IPS-18c (cell line): ENCODE data around the gene SLC8A1.

Experiments
- H3K4me3 ChIP-seq: 2 replicates; pipeline ENCODE4 v1.7.0; 2013; ENCODE audit warnings: low read depth, mild to moderate bottlenecking, low read length, moderate library complexity; ENCODE audit not compliant: insufficient read depth
- H3K9me3 ChIP-seq: one replicate; pipeline ENCODE4 v1.6.1; 2013; ENCODE audit warnings: mild to moderate bottlenecking, low read length, moderate library complexity; ENCODE audit not compliant: control insufficient read depth, insufficient read depth

SLC8A1 gene

DNA sequence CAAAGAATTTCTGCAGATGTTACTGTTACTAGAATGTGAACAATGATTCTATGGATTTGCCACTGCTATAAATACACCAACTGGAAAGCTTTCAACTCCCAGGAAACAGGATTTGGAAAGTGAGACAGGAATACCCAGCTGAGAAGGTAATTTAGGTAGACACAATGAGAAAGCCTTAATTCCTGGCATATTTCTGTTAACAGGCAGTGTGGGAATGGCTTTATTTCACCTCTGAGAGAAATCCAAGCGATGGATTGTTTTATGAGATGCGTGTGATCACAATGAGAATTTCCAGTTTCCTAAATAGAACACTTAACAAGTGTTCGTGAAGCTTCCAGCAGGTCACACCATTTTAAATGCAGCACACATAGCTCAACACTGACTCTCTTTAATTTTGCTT, 133.0 kb downstream of the SLC8A1 start:
- Histone ChIP-seq H3K4me3 (no peak overlapping the region), H3K9me3 (no peaks in the 10 kb centered on the region)

GRCh38 chr2:40317761-40318160, 134.1 kb downstream of the SLC8A1 start:
- H3K9me3 ChIP-seq: no peaks in the 10 kb centered on the region
- H3K4me3 ChIP-seq: no peak overlapping the region

- Histone ChIP-seq H3K9me3 (no peaks in the 10 kb centered on the region), H3K4me3 (no peak overlapping the region)
Observed at GRCh38 chr2:40317046-40317445, 134.8 kb downstream of the SLC8A1 start.

DNA sequence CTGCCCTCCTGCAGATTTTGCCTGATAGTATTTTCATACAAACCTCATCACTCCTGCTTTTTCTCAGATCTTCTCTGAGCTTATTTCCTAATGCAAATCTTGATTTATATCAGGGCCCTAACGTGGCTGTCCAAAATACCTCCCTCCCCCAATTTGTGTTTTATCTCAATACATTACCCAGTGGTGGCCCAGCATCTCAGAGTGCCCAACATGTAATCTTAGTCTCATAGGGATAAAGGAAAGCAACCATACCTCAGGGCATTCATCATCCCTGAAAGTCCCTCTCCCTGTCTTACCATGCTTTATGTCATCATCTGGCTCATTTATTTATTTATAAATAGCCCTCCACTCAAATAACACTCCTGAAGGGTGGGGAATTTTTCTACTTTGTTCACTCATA, 135.3 kb downstream of the SLC8A1 start:
- no peak overlapping the region for H3K4me3 ChIP-seq
- no peaks in the 10 kb centered on the region for H3K9me3 ChIP-seq

DNA sequence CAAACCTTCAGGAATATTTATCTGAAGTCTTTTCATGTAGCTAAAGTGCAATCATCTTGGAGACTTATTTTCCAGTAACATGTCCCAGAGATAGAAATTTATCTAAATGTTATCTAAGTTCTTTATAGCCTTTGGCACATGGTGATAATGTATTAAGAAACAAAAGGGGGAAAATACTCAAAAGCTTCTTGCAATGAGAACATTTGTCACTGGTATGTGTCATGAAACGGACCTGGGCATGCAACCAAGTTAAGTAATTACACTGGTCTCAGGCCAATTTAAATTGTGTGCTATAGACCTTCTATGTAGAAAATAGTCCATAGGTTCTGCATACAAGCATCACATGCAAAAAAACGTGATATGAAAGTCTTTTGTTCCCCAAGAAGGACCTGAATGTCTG, 136.2 kb downstream of the SLC8A1 start:
- no peaks in the 10 kb centered on the region for H3K9me3 ChIP-seq
- no peak overlapping the region for H3K4me3 ChIP-seq

GRCh38 chr2:40311026-40311425, 140.9 kb downstream of the SLC8A1 start:
- Histone ChIP-seq H3K4me3 (no peak overlapping the region), H3K9me3 (no peaks in the 10 kb centered on the region)

DNA sequence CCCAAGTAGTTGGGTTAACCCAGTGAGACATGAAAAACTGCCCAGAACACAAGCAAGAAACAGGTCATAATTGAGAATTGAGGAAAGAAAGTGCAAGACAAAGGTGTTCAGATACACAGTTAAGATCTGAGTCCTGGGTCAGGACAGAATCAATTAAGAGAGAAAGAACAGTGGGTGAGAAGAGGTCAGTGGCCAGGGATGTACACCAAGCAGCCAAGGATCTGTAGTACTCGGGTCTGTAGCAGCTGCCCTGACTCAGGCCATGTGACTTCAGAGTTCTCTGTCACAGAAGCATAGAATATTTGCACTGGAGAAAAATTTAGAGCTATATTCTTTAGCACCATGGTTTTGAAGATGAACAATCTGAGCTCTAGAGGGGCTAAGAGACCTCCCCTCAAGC, 141.6 kb downstream of the SLC8A1 start:
- no peaks in the 10 kb centered on the region for H3K9me3 ChIP-seq
- H3K4me3 ChIP-seq: no peak overlapping the region

DNA sequence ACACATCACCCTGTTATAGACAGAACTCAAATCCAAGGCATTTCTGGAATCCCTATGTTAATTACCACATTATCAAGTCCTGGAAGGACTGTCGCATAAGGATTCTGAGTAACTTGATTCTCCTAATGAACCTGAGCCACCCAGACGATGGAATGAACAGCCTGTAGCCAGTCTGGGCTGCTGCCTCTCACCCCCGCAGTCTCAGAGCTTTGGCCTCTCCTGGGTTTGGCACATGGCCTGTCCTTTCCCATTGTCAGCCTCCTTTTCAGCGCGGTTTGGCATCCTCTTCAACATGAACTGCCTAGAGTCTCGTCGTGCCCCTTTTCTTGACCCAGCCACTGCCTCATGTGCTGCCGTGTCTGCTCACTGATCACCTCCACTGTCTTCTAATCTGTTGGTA, 147.6 kb downstream of the SLC8A1 start:
- H3K4me3 ChIP-seq: no peak overlapping the region
- no peaks in the 10 kb centered on the region for H3K9me3 ChIP-seq

DNA sequence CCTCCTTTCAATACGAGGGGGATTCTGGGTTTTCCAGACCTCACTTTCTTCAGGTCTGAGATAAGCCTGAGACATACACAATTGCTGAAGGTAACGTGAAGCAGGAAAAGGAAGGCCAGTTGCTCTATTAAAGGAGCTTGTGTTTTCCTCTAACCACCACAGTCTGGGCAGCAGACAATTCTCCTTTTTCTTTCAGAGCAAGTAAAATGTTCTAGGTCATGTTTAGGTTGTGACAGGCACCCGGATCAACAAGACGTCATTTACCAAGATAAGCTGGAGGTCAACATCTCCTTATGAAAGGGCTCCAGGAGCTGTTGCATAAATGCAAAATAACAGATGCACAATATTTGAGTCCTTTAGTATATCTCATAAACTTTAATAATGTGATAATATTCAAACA, 148.1 kb downstream of the SLC8A1 start:
- Histone ChIP-seq H3K4me3 (no peak overlapping the region), H3K9me3 (no peaks in the 10 kb centered on the region)

DNA sequence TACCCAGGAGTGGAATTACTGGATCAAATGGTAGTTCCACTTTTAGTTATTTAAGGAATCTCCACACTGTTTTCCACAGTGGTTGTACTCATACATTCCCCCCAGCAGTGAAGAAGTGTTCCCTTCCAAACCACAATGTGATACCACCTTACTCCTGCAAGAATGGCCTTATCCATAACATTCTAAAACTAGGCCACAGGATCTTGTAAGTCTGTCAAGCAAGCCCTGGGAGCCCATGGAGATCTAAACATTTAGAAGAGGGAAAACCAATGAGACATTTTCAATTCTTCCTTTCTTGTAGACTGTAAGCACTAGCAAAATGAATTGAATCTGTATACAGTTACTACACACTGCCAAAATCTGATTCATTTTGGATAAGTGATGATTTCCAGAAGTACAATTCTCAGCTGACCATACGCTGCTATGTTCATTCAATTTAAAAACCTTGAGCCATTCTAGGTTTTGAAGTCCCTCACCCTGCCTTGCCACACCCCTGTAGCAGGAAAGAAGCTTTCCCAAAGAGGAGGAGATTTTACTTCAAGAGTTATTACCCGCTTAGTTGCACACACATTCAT, 149.1 kb downstream of the SLC8A1 start:
- no peaks in the 10 kb centered on the region for H3K9me3 ChIP-seq
- H3K4me3 ChIP-seq: no peak overlapping the region

- no peaks in the 10 kb centered on the region for H3K9me3 ChIP-seq
- H3K4me3 ChIP-seq: no peak overlapping the region
Observed at GRCh38 chr2:40300391-40300790, 151.5 kb downstream of the SLC8A1 start.

- no peak overlapping the region for H3K4me3 ChIP-seq
- no peaks in the 10 kb centered on the region for H3K9me3 ChIP-seq
Observed at GRCh38 chr2:40299781-40300180, 152.1 kb downstream of the SLC8A1 start.

DNA sequence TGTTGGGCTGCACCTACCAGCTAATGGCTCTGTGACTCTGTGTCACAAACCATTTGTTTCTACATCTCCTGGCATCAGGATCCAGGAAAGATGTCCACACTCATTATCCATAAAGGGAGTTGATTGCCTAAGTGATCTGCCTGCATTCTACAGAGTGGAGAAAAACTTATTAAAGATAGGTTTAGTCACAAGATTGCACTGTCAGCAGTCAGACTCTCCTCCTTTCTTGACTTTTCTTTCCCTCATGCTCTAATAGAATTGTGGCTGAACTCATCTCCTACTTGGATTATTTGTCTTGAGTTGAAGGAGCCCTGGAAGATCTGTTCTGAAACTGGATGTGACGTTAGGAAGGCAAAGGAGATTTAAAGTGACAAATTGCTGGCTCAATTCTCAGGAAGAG, 152.7 kb downstream of the SLC8A1 start:
- Histone ChIP-seq H3K4me3 (no peak overlapping the region), H3K9me3 (no peaks in the 10 kb centered on the region)

GRCh38 chr2:40298026-40298425, 153.9 kb downstream of the SLC8A1 start:
- Histone ChIP-seq H3K9me3 (no peaks in the 10 kb centered on the region), H3K4me3 (no peak overlapping the region)

GRCh38 chr2:40292291-40292690, 159.6 kb downstream of the SLC8A1 start:
- no peaks in the 10 kb centered on the region for H3K9me3 ChIP-seq
- no peak overlapping the region for H3K4me3 ChIP-seq

- H3K9me3 ChIP-seq: no peaks in the 10 kb centered on the region
- H3K4me3 ChIP-seq: no peak overlapping the region
Observed at GRCh38 chr2:40289771-40290404, 162.0 kb downstream of the SLC8A1 start.

GRCh38 chr2:40287773-40288172, 164.1 kb downstream of the SLC8A1 start:
- H3K4me3 ChIP-seq: no peak overlapping the region
- H3K9me3 ChIP-seq: no peaks in the 10 kb centered on the region

GRCh38 chr2:40287195-40287594, 164.7 kb downstream of the SLC8A1 start:
- Histone ChIP-seq H3K4me3 (no peak overlapping the region), H3K9me3 (no peaks in the 10 kb centered on the region)

GRCh38 chr2:40286721-40287120, 165.2 kb downstream of the SLC8A1 start:
- H3K4me3 ChIP-seq: no peak overlapping the region
- H3K9me3 ChIP-seq: no peaks in the 10 kb centered on the region
